GM12892 (cell line): ENCODE results near the gene TNFRSF13B.
"Not testable (repeated sequence)": the region's sequence is repeated elsewhere in the genome, so short reads cannot be mapped to it uniquely, and the experiment has no call there.

Experiments used
- POLR2A ChIP-seq: IDR thresholded peaks from 2 replicates; pipeline ENCODE4 v1.6.1; 2011; ENCODE audit warnings: low read depth, low read length, control low read depth
- POLR2AphosphoS5 ChIP-seq: IDR thresholded peaks from 2 replicates; pipeline ENCODE4 v1.6.1; 2011; ENCODE audit warnings: low read depth, low read length, control low read depth

DNA sequence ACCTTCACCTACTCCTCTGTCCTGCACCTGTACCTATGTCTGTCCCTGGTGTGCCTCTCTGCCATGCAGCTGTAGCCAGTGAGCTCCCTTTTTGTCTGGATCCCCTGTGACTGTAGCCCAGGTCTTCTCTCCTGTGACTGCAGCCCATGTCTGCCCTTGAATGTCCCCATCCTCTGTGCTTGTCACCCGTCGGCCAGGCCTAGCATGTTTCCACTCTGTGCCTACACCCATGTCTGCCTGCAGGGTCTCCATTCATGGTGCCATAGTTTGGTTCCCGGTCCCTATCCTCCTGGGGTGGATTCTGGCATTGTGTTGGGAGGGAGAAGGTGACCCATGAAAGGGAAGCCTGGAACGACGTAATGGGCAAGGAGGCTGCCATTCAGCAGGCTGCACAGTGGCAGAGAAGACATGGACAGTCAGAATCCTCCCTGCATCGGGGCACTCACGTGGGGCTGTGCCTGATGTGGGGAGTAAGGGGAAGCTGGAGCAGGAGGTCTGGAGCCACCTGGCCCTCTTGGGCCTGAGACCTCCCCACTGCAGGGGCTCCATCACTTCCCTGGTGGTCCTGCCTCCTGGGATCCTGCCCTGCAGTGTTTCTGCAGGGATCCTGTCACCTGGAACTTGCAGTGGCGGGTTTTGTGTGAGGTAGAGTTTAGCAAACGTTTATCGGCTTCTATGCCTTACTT, 74.6 kb downstream of the TNFRSF13B start:
- TF ChIP-seq POLR2A, POLR2AphosphoS5: not testable (repeated sequence)
